Measurements from ENCODE around the gene SEZ6. TPM values are rescaled to one million over a fixed set of nuclear protein-coding genes. Genes with fewer than 3 reads are reported as not detected.

SEZ6 gene
- total RNA-seq, 4 donors from 2014 or later = not detected

DNA sequence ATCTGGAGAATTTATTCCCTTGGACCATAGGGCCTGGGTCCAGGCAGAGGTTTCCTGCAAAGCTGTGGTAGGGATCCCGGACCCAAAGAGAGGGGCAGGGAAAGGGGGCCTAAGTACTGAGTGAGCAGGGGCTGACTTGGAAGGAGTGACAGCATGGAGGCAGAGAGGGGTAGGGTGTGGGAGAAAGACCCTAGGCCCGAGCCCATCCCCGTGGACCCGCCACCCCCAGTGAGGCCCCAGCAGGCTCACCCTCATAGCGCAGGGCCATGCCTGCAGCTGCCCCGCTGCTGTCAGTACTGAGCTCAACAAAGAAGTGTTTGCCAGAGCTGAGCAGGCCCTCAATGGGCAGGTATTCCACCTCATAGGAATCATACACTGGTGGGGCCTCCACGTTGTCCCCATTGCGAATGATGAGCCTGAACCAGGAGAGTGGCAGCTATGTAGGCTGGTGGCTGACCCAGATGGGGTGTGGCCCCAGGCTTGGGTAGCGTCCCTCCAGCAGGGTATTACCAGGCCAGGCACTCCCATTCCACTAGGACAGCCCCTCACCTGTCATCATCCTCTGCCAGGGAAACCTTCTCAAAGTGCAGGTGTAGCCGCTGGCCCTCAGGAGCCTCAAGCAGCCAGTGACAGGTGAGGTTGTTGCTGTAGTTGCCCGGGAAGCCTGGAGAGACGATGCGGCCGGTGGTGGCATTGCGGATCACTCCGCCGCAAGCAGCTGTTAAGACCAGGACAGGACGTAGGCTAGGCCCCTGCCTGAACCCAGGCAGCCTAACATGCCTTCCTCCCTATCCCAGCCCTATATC, 45.4 kb downstream of the SEZ6 start:
- intact Hi-C loops (cut with DNase I) = no loop called here
- WGBS, 2 donors = 91 to 98% methylated on average over 8 to 15 of the region's 18 CpGs
- no peak for DNase-seq

DNA sequence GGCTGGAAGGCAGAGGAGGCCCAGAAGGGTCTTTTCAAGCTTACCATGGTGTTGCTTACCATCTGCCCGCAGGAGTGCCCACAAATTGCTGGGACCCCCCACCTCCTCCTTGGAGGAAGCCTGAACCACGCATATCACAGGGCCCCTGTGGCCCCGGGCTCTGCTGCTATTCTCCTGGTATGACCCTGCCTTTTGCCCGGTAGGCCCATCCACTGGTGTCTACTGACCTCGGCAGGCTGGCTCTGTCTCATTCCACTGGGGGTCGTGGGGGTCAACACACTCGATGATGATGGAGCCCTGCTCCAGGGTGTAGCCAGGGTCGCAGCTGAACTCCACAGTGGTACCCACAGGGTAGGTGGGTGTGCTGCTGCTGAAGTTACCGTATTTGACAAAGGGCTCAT, 46.4 kb downstream of the SEZ6 start:
- H3K9me3 ChIP-seq = no peaks in the 10 kb centered on the region
- DNase-seq = no peak
- no peaks in the 10 kb centered on the region for H3K27me3 ChIP-seq
- H3K4me3 ChIP-seq (replicated peaks in 1 of 3) = no peak overlapping the region
- WGBS, 2 donors = 72 to 95% methylated on average over 4 to 9 of the region's 9 CpGs
- no peak overlapping the region for H3K27ac ChIP-seq
- intact Hi-C loops (cut with DNase I) = loop anchor here (10.0 kb wide), 1 partner anchor 625 kb away; the partner anchor contains the start of genes IFT20 and TNFAIP1
- H3K36me3 ChIP-seq = no peaks in the 10 kb centered on the region
- no peaks in the 10 kb centered on the region for H3K4me1 ChIP-seq
- TF ChIP-seq POLR2A (IDR thresholded peaks at IDR 0.05) = no peak
- TF ChIP-seq, protein P1, sequence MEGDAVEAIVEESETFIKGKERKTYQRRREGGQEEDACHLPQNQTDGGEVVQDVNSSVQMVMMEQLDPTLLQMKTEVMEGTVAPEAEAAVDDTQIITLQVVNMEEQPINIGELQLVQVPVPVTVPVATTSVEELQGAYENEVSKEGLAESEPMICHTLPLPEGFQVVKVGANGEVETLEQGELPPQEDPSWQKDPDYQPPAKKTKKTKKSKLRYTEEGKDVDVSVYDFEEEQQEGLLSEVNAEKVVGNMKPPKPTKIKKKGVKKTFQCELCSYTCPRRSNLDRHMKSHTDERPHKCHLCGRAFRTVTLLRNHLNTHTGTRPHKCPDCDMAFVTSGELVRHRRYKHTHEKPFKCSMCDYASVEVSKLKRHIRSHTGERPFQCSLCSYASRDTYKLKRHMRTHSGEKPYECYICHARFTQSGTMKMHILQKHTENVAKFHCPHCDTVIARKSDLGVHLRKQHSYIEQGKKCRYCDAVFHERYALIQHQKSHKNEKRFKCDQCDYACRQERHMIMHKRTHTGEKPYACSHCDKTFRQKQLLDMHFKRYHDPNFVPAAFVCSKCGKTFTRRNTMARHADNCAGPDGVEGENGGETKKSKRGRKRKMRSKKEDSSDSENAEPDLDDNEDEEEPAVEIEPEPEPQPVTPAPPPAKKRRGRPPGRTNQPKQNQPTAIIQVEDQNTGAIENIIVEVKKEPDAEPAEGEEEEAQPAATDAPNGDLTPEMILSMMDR (IDR thresholded peaks at IDR 0.05) = no peak

More for the DNA sequence above, 45.4 kb downstream of the SEZ6 start:
- Histone ChIP-seq H3K27me3 (no peaks in the 10 kb centered on the region), H3K36me3 (no peaks in the 10 kb centered on the region), H3K9me3 (no peaks in the 10 kb centered on the region), H3K27ac (no peak overlapping the region), H3K4me1 (no peaks in the 10 kb centered on the region), H3K4me3 (replicated peaks in 1 of 3) (no peak overlapping the region)
- TF ChIP-seq, protein P1 (IDR thresholded peaks at IDR 0.05) = no peak
- no peak for TF ChIP-seq POLR2A (IDR thresholded peaks at IDR 0.05)

DNA sequence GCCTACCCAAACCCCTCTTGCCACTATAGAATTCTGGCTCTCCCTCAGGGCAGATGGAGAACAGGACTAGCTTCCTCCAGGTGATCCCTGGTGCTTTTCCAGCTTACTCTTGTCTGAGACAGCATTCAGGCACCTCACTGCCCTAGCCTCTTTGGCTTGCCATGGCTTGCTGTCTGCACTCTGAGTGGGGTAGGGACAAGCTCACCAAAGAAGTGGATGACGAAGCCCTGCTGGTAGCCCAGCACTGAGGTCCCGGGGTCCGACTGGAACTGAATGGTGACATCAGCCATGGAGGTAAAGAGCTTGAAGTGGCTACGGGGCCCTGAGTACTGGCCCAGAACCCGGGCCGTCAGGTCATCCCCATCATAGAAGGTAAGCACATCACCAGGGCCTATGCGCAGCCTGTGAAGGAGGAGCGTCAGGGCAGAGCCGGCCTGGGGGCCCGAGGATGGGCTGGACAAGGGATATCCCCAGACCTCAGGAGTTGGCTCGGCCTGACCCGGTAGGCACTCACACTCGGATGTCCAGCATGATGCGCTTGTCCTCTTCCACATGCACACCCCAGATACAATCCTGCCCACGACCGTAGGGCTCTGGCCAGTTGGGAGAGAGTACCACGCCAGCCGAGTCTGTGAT, 46.9 kb downstream of the SEZ6 start:
- 94 to 95% methylated on average over 3 to 16 of the region's 18 CpGs for WGBS, 2 donors
- Histone ChIP-seq H3K4me1 (no peaks in the 10 kb centered on the region), H3K36me3 (no peaks in the 10 kb centered on the region), H3K4me3 (replicated peaks in 1 of 3) (no peak overlapping the region), H3K27me3 (no peaks in the 10 kb centered on the region), H3K9me3 (no peaks in the 10 kb centered on the region), H3K27ac (no peak overlapping the region)
- no peak for DNase-seq
- TF ChIP-seq POLR2A (IDR thresholded peaks at IDR 0.05) = no peak
- TF ChIP-seq, protein P1 (IDR thresholded peaks at IDR 0.05) = no peak
- intact Hi-C loops (cut with DNase I) = loop anchor here (10.0 kb wide), 1 partner anchor 624 kb away; the partner anchor contains the start of genes IFT20 and TNFAIP1

DNA sequence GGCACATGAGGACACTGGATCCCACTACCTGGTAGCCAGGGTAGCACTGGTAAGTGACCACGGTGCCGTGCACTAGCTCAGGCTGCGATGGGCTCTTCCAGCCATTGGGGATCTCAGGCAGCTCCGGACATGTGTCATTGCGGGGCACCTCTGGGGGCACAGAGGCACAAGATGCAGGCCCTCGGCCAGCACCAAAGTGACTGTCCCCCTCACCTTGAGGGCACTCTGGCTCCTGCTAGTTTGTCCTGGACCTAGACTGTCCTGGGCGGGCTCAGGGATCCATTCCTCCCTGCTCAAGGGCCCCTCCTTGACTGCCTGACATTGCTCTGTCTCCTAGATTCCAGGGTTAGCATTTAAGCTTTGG, 47.9 kb downstream of the SEZ6 start:
- H3K27ac ChIP-seq = no peak overlapping the region
- TF ChIP-seq POLR2A (IDR thresholded peaks at IDR 0.05) = no peak
- TF ChIP-seq, protein P1 (IDR thresholded peaks at IDR 0.05) = no peak

More for the DNA sequence above, 47.9 kb downstream of the SEZ6 start:
- intact Hi-C loops (cut with DNase I) = loop anchor here (10.0 kb wide), 1 partner anchor 623 kb away; the partner anchor contains the start of genes IFT20 and TNFAIP1
- Histone ChIP-seq H3K9me3 (no peaks in the 10 kb centered on the region), H3K36me3 (no peaks in the 10 kb centered on the region), H3K4me3 (replicated peaks in 1 of 3) (no peak overlapping the region), H3K27me3 (no peaks in the 10 kb centered on the region), H3K4me1 (peaks cover 0 to 6% of the 10 kb centered on the region in 2 donors)
- DNase-seq = no peak
- WGBS, 2 donors = 92 to 94% methylated on average over 3 to 6 of the region's 7 CpGs
